GDM1 (cell line): ENCODE results near the gene FMNL3.
"Not testable (repeated sequence)": the region's sequence is repeated elsewhere in the genome, so short reads cannot be mapped to it uniquely, and the experiment has no call there.

Experiments used
- DNase-seq: peaks from one replicate; lab custom pipeline; 2025; lab: John Stamatoyannopoulos, UW

The FMNL3 gene, protein sequence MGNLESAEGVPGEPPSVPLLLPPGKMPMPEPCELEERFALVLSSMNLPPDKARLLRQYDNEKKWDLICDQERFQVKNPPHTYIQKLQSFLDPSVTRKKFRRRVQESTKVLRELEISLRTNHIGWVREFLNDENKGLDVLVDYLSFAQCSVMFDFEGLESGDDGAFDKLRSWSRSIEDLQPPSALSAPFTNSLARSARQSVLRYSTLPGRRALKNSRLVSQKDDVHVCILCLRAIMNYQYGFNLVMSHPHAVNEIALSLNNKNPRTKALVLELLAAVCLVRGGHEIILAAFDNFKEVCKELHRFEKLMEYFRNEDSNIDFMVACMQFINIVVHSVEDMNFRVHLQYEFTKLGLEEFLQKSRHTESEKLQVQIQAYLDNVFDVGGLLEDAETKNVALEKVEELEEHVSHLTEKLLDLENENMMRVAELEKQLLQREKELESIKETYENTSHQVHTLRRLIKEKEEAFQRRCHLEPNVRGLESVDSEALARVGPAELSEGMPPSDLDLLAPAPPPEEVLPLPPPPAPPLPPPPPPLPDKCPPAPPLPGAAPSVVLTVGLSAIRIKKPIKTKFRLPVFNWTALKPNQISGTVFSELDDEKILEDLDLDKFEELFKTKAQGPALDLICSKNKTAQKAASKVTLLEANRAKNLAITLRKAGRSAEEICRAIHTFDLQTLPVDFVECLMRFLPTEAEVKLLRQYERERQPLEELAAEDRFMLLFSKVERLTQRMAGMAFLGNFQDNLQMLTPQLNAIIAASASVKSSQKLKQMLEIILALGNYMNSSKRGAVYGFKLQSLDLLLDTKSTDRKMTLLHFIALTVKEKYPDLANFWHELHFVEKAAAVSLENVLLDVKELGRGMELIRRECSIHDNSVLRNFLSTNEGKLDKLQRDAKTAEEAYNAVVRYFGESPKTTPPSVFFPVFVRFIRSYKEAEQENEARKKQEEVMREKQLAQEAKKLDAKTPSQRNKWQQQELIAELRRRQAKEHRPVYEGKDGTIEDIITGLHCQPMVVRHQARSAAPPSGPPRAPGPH

DNA sequence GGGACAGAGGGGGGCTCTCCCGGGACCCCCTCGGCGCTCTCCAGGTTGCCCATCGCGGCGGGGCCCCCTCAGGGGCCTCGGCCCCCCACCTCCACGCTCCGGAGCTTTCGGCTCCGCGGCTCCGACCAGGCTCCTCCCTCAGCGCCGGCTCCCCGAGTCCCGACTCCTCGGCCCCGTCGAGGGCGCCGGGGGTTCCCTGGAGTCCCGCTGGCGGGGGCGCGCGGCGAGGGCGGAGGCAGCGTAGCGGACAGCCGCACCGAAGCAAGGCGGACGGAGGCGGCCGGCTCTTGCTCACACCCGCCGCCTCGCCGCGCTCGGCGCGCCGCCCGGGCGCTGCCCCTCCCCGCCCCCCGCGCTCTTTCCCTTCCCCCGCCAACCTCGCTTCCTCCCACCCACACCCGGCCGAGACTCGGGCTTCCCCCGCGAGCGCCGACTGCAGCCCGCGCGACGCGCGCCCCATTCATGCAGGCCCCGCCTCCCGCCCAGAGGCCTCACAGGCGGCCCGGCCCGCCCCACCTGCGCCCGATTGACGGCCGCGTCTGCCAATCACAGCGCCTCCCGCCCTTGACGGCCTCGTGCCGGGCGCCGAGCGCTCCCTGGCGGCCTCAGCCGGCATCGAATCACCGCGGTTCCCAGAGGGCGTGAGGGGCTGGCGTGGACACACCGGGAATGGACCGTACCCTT, at the start of gene FMNL3:
Gene FMNL3, minus strand, starts transcription at position 278 of the 684 bp plus-strand sequence. Its CDS starts 225 bp downstream, at position 53.
- DNase-seq: peak; percentile 96

DNA sequence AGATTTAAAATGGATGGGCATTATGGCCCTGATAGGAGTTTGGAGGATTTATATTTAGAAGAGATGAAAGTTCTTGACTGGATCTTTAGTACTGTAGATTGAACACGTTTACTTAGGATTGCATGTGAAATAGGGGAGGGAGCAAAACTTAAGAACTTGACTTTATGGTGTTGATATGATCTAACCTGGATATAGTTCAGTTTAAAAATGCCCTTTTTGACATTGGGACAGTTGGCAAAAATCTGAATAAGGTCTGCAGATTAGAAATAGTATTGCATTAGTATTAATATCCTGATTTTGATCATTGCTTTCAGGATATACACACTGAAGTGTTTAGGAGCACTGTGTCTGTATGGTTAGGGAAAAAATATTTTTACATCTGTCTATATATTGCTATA, 43.8 kb upstream of the FMNL3 start:
- DNase-seq: no peak

DNA sequence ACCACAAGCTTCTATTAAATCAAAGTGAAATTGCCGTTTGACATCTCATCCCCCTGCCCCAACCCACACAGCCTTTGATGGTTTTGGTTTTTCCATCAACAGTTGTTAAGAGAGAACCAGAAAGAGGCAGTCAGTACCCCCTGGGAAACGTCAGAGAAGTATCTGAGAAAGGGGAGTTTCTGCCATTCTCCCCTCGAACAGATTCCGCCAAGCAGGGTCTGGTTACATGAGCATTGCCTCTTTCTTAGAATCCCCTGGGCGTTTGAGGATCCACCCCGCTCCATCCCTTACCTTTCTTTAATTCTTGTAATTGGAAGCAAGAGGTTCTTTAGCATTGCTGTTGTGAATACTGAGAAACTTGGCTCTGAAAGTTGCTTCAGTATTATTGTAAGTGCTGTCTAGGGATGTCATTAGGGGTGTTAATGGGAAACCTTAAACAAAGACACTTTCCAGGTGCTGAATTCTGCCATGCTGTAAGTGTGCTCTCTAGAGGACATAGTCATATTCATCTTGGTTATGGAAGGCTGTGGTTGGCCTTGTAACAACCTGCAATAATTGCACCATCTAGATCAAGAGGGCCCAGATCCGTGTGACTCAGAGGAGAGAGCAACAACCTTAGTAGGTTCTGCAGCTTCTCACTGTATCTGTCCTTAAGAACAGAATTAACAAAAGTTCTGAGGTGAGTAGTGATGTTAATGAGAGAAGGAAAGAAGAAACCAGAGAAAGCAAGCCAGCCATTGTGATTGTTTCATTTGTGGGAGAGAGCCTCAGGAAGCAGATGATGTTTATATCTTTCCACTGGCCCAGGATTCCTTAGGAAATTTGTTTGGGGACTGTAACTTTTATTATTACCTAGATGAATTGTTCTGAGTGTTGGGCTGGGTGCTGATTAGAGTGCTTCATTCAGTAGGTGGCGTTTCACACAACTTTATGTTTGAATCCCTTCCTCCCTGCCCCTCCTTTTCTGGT, 43.1 kb upstream of the FMNL3 start:
- no peak for DNase-seq

- no peak for DNase-seq
Measured at GRCh38 chr12:49748800-49749199, 41.6 kb upstream of the FMNL3 start.

DNA sequence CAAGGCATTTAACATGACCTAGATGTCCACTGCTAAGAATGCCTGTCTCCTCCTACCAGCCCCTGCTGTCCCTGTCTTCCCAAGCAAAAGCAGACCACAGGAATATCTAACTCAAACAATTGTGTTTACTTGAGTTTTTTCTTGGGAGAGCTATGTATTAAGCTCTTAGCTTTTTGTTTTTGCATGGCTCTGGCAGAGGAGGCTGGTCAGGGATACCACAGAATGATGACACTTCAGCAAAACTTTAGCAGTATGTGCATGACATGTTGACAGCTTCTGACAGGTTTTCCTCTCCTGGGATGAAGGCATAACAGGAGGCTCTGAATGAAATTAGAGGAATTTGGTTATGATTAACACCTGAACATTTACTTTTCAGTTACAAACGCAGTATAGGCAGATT, 41.1 kb upstream of the FMNL3 start:
- no peak for DNase-seq

DNA sequence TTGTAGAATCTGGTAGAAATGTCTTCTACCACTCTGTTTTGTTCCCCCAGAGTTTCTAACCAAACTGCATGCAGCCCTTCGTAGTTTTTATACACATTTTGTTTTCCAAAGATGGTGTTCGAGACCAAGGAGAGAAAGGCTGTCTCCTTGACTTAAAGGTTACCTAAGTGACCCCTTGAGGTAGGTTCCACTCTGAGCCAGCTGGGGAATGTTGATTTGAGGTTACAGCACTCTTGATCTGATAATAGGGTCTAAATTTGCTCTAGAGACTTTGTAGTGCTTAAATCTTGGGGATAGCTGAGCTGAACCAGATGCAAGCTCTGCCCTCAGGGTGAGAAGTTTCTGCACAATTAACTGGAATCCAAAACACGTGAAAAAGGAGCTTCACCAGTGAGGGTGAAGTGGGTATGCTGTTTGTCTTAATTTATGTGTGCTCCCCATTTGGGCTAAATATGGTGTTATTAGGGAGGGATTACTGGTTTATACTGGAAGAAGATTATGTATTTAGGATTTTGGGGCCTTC, 37.2 kb upstream of the FMNL3 start:
- no peak for DNase-seq

DNA sequence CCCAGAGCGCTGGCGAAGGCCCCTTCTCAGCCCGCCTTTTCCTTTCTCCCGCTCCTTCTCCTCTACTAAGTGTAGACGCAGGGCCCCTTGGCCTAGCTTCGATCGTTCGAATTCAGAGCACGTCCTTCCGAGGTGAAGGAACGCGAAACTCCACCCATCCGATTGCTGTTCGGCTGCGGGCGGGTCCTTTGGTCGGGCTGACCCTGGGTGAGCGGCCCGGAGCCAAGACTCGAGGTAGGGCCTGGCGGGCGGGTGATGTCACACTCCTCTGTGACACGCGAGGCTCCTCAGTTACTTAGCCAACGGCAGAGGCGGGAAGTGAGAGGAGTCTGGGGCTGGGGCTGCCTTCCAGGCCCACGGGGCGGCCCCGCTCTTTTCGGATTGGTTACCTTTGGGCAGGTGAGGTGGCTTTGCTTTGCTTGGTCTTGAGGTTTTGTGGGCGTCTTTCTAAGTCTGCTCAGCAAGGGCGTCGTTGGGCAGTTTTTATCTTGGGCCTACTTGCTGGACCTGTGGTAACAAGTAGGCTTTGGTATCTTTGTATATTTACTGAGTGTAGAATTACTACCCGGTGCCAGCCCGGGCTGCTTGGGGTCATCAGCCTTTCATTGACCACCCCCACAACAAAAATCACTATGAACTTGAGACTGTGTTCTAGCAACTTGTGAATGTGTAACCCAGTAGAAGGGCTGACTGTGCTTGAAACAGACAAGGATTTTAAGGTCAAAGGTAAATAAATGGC, 34.8 kb upstream of the FMNL3 start:
- DNase-seq: peak; percentile 68

DNA sequence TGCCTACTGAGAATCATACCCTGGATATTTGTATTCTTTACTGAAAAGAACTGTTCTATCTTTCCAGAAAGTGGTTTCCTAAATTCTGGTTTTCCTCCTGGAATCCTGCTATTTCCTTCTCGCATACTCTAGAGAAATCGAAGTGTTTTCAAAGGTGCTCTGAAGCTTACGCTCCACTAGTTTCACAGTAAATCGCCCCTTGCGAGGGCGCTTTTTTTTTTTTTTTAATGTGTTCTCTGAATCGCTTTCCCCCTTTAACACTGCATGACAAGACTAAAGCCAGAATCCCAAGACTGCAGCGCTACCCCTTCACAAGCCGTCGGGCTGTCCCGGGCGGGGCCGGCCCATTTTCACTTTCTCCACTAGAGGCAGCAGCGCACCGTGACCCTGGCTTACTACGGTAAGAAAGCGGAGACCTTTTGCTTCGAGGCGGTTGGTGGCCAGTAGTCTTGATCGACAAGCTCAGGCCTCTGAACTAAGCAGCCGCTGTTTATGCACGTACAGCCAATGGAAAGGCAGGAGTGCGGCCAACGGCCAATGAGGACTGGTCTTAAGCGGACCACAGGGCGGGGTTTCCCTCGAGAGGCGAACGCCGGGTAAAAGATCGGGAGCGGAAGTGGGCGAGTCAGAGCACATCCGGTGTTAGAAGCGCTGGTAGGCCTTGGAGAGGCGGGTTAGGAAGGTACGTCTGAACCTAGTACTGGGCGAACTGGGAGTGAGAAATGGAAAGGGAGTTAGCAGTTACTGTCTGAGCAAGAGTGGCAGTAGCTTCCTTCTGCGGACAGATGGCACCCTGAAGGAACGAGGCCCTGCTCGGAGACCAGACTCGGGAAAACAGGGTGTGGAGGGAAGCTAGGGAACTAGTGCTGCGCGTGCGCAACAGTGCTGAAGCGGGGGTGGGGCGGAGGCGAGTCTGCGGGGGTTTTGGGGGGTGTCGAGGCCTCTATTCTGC, 34.0 kb upstream of the FMNL3 start, which contains the start of gene TMBIM6:
Gene TMBIM6, plus strand, starts transcription at position 628 of the 952 bp plus-strand sequence. CDS start 10,937 bp downstream, outside the sequence.
- DNase-seq: peak; percentile 100

DNA sequence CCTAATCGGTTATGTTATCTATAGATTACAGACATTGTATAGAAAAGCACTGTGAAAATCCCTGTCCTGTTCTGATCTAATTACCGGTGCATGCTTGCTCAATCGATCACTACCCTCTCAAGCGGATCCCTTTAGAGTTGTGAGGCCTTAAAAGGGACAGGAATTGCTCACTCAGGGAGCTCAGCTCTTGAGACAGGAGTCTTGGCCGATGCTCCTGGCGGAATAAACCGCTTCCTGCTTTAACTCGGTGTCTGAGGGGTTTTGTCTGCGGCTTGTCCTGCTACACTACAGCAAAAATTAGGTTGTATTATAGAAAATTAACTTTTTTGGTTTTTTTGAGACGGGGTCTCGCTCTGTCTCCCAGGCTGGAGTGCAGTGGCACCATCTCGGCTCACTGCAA, 33.1 kb upstream of the FMNL3 start:
- DNase-seq: not testable (repeated sequence)

- not testable (repeated sequence) for DNase-seq
Measured at GRCh38 chr12:49738721-49739120, 31.5 kb upstream of the FMNL3 start.

GRCh38 chr12:49734900-49735299, 27.7 kb upstream of the FMNL3 start:
- DNase-seq: not testable (repeated sequence)

DNA sequence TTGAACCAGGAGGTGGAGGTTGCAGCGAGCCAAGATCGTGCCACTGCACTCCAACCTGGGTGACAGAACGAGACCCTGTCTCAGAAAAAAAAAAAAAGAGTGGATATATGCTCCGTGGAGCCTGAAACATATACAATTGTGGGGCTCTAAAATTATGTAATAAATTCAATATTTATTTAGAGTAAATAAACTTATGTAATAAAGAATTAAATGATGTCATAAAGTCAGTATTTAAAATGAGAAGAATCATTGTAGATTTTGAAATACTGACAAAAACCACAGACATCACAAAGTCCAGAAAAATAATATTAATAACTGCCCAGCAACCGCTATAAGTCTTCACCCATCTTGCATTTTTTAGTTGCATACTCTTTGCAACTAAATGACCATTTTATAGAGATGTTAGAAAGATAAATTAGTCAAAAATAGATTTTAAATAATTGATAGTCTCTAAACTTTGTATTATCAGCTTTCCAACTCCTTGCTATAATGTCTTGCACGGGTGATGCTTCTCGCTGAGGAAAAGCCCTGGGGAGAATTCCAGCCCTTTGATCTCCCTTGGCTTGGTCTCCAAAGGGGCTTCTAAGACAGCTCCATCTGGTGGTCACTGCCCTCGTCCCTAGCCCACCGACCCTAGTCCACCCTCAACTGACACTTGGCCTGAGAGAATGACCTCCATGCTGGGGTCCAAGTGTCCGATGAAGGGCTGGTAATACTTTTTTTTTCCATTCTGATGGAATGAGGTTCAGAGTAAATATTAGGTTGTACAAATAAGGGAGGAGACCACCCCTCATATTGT, 26.2 kb upstream of the FMNL3 start:
- DNase-seq: no peak

GRCh38 chr12:49730568-49731101, 23.4 kb upstream of the FMNL3 start:
- no peak for DNase-seq

DNA sequence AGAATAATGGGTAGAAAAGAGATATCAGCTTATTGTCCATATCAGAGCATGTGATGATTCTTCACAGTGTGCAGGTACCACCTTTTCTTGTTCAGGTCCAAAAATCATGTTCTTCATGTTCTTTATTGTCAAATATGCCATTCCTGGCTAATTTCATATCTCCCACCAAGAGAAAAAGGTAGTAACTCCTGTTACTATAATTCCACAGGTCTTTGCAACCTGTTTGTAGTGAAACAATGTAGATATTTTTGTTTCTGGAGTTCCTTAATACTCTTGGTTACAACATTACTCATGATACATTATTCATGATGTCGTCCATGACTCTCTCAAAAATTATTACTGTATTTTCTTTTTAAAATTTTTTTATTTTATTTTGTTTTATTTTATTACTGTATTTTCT, 22.8 kb upstream of the FMNL3 start:
- DNase-seq: no peak

DNA sequence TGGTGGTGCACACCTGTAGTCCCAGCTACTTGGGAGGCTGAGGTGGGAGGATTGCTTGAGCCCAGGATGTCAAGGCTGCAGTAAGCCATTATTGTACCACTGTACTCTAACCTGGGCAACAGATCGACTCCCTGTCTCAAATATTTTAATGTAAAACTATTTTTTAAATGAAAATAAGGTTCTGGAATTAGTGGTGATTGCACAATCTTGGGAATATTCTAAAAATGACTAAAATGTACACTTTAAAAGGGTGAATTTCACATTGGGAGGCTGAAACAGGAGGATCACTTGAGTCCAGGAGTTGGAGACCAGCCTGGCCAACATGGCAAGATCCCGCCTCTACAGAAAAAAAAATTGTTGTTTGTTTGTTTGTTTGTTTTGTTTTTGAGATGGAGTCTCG, 21.2 kb upstream of the FMNL3 start:
- no peak for DNase-seq

DNA sequence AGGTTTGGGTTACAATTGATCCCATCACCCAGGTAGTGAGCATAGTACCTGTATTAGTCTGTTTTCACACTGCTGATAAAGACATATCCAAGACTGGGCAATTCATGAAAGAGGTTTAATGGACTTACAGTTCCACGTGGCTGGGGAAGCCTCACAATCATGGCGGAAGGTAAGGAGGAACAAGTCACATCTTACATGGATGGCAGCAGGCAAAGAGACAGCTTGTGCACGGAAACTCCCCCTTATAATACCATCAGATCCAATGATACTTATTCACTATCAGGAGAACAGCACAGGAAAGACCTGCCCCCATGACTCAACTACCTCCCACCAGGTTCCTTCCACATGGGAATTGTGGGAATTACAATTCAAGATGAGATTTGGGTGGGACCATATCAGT, 14.2 kb upstream of the FMNL3 start:
- DNase-seq: not testable (repeated sequence)

DNA sequence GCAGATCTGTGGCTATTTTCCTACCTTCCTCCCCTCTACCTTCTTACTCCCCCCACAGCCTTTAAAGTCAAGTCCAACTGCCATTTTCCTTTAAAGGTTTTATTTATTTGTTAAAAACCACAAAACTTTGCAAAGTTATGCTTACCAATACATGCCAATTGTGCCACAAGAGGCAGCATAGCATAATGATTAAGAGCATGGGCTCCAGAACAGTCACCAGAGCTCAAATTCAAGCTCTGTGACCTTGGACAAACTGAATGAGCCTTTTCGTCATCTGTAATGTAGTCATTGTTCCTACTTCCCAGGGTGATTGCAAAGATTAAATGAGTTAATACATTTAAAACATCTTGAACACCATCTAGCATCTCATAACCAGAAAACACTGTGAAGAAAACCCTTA, 13.0 kb upstream of the FMNL3 start:
- DNase-seq: no peak
